Neural cell (in vitro differentiated cells): ENCODE results near the gene DNAJC15. TPM values are rescaled to one million over a fixed set of nuclear protein-coding genes. Genes with fewer than 3 reads are reported as not detected.

Experiments
- H2AFZ ChIP-seq: fragments of 200-600, 300-800 bp; sonication (generic), shearing (Covaris generic); 2 replicates; pipeline ENCODE4 v1.6.0; 2014; ENCODE audit warnings: low read depth, mild to moderate bottlenecking, antibody characterized with exemption, low read length, moderate library complexity
- H3F3A ChIP-seq: fragments of 200-600 bp; shearing (Covaris generic); 2 replicates; pipeline ENCODE4 v1.6.1; 2016; ENCODE audit warnings: mild to moderate bottlenecking, moderate library complexity, mixed read lengths, antibody characterized with exemption, low read length; ENCODE audit not compliant: insufficient read depth, poor library complexity, severe bottlenecking
- H3K27ac ChIP-seq: fragments of 200-600, 300-800 bp; sonication (generic), shearing (Covaris generic); 2 replicates; pipeline ENCODE4 v1.5.1; 2014; ENCODE audit warnings: mild to moderate bottlenecking, low read length, moderate library complexity
- H3K27me3 ChIP-seq: fragments of 300-800, 200-600 bp; sonication (generic), shearing (Covaris generic); 2 replicates; pipeline ENCODE4 v1.6.0; 2014; ENCODE audit warnings: mild to moderate bottlenecking, low read depth, low read length, moderate library complexity; ENCODE audit not compliant: insufficient read depth
- H3K36me3 ChIP-seq: fragments of 300-800, 200-600 bp; sonication (generic), shearing (Covaris generic); 2 replicates; pipeline ENCODE4 v1.5.1; 2014; ENCODE audit warnings: mild to moderate bottlenecking, antibody characterized with exemption, low read length, moderate library complexity; ENCODE audit not compliant: insufficient read depth
- H3K4me2 ChIP-seq: fragments of 300-800, 200-600 bp; sonication (generic), shearing (Covaris generic); 2 replicates; pipeline ENCODE4 v1.6.0; 2014; ENCODE audit warnings: mild to moderate bottlenecking, low read length
- H3K4me3 ChIP-seq: fragments of 300-800, 200-600 bp; sonication (generic), shearing (Covaris generic); 2 replicates; pipeline ENCODE4 v1.5.1; 2014; ENCODE audit warnings: mild to moderate bottlenecking, low read length, moderate library complexity
- H3K79me2 ChIP-seq: fragments of 200-600 bp; shearing (Covaris generic); replicated peaks from 2 replicates; pipeline ENCODE4 v1.6.0; 2014; ENCODE audit warnings: mild to moderate bottlenecking, low read length, moderate library complexity; ENCODE audit not compliant: insufficient read depth
- H3K9ac ChIP-seq: fragments of 300-800, 200-600 bp; sonication (generic), shearing (Covaris generic); 2 replicates; pipeline ENCODE4 v1.6.1; 2016; ENCODE audit warnings: mild to moderate bottlenecking, low read length, mixed read lengths
- H3K9me2 ChIP-seq: fragments of 200-600 bp; shearing (Covaris generic); 2 replicates; pipeline ENCODE4 v1.6.1; 2016; ENCODE audit warnings: mild to moderate bottlenecking, low read length, mixed read lengths; ENCODE audit not compliant: insufficient read depth
- H3K9me3 ChIP-seq: fragments of 200-600, 300-800 bp; sonication (generic), shearing (Covaris generic); 2 replicates; pipeline ENCODE4 v1.6.1; 2016; ENCODE audit warnings: mild to moderate bottlenecking, mixed run types, low read length, moderate library complexity, mixed read lengths
- H4K20me1 ChIP-seq: fragments of 200-600 bp; shearing (Covaris generic); 2 replicates; pipeline ENCODE4 v1.6.1; 2016; ENCODE audit warnings: mild to moderate bottlenecking, mixed run types; ENCODE audit not compliant: insufficient read depth
- CTCF ChIP-seq: fragments of 450-650 bp; IDR thresholded peaks from 2 replicates; pipeline ENCODE4 v1.5.1; 2014; ENCODE audit warnings: antibody characterized with exemption, mild to moderate bottlenecking, moderate library complexity; ENCODE audit not compliant: poor library complexity, severe bottlenecking
- EP300 ChIP-seq: fragments of 450-650 bp; conservative IDR thresholded peaks from 2 replicates; pipeline ENCODE4 v1.6.1; 2014; ENCODE audit warnings: antibody characterized with exemption, mild to moderate bottlenecking, moderate library complexity; ENCODE audit not compliant: poor library complexity, severe bottlenecking
- EZH2 ChIP-seq: fragments of 200-600, 300-800 bp; shearing (Covaris generic), sonication (generic); IDR thresholded peaks from 2 replicates; pipeline ENCODE4 v1.6.1; 2014; ENCODE audit warnings: antibody characterized with exemption, low read length, borderline replicate concordance, mild to moderate bottlenecking; ENCODE audit not compliant: insufficient read depth, poor library complexity, severe bottlenecking
- MXI1 ChIP-seq: fragments of 450-650 bp; conservative IDR thresholded peaks from 2 replicates; pipeline ENCODE4 v1.6.1; 2014; ENCODE audit warnings: antibody characterized with exemption, mild to moderate bottlenecking; ENCODE audit not compliant: poor library complexity, severe bottlenecking
- POLR2AphosphoS5 ChIP-seq: IDR thresholded peaks from 2 replicates; pipeline ENCODE4 v1.6.1; 2012
- RAD21 ChIP-seq: fragments of 450-650 bp; conservative IDR thresholded peaks from 2 replicates; pipeline ENCODE4 v1.6.1; 2014; ENCODE audit warnings: antibody characterized with exemption, mild to moderate bottlenecking, moderate library complexity
- REST ChIP-seq: IDR thresholded peaks from 2 replicates; pipeline ENCODE4 v1.6.1; 2012; ENCODE audit warnings: borderline replicate concordance
- SMC3 ChIP-seq: fragments of 450-650 bp; conservative IDR thresholded peaks from 2 replicates; pipeline ENCODE4 v1.6.1; 2014; ENCODE audit warnings: antibody characterized with exemption, mild to moderate bottlenecking, moderate library complexity; ENCODE audit not compliant: poor library complexity
- TAF1 ChIP-seq: IDR thresholded peaks from 2 replicates; pipeline ENCODE4 v1.6.1; 2012; ENCODE audit warnings: low read depth
- polyA plus RNA-seq: library from polyadenylated mRNA; depleted of rRNA; stranded (reverse); fragments of >200 nt; gene quantifications from 2 replicates; pipeline ENCODE4 v1.2.3, GENCODE V29; 2014

The DNAJC15 gene
- polyA plus RNA-seq, 1 donor from 2014 or later = 0.84 TPM

- no peak overlapping the region for H2AFZ ChIP-seq
These were observed 135.1 kb downstream of the DNAJC15 start for GRCh38 chr13:43158516-43158915.

DNA sequence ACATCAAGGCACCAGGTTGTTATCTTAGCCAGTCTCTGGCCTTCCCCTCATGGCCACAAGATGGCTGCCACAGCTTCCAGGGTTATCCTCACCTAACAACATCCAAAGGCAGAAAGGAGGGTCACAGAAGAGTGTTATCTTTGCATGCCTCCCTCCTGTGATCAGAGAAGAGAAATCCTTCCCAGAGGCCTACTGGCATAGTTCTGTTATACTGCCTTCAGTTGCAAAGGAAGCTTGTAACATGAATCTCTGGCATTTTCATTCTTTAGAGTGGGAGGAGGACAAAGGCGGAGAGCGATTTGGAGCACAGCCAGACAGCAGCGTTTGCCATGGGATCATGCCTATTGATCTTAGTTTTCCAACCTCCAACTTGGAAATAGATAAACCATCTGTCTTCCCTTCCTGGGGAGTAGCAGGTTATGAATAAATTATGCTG, 135.7 kb downstream of the DNAJC15 start:
- Histone ChIP-seq H3F3A (no peaks in the 10 kb centered on the region), H2AFZ (no peak overlapping the region), H4K20me1 (no peaks in the 10 kb centered on the region), H3K9me3 (no peaks in the 10 kb centered on the region), H3K9me2 (no peaks in the 10 kb centered on the region), H3K27ac (no peak overlapping the region), H3K4me3 (no peak overlapping the region), H3K79me2 (no peaks in the 10 kb centered on the region), H3K27me3 (no peaks in the 10 kb centered on the region), H3K9ac (no peak overlapping the region), H3K4me2 (no peak overlapping the region), H3K36me3 (no peaks in the 10 kb centered on the region)
- TF ChIP-seq EZH2 = no peak
- no peak for TF ChIP-seq TAF1
- TF ChIP-seq RAD21 = no peak
- no peak for TF ChIP-seq CTCF
- no peak for TF ChIP-seq POLR2AphosphoS5
- TF ChIP-seq MXI1 = no peak
- no peak for TF ChIP-seq SMC3
- no peak for TF ChIP-seq EP300

More at GRCh38 chr13:43158516-43158915, 135.1 kb downstream of the DNAJC15 start:
- Histone ChIP-seq H3K4me3 (no peak overlapping the region), H3K27me3 (no peaks in the 10 kb centered on the region), H4K20me1 (no peaks in the 10 kb centered on the region), H3K27ac (no peak overlapping the region), H3K36me3 (no peaks in the 10 kb centered on the region), H3K79me2 (no peaks in the 10 kb centered on the region), H3F3A (no peaks in the 10 kb centered on the region), H3K9ac (no peak overlapping the region), H3K9me3 (no peaks in the 10 kb centered on the region), H3K9me2 (no peaks in the 10 kb centered on the region), H3K4me2 (no peak overlapping the region)
- TF ChIP-seq TAF1 (no peak), REST (no peak), SMC3 (no peak), EZH2 (no peak), POLR2AphosphoS5 (no peak), CTCF (no peak), EP300 (no peak), RAD21 (no peak), MXI1 (no peak)
